Measurements from ENCODE around the gene NT5C2.

The NT5C2 gene

GRCh38 chr10:103077491-103078308, 115.4 kb downstream of the NT5C2 start:
- TF ChIP-seq CTCF (IDR thresholded peaks at IDR 0.05) = no peak

GRCh38 chr10:103077020-103077419, 116.1 kb downstream of the NT5C2 start:
- peaks cover 19% of the 10 kb centered on the region for H3K36me3 Mint-ChIP-seq (ENCODE audit: low read depth)
- no peak for TF ChIP-seq CTCF (IDR thresholded peaks at IDR 0.05)
- peaks cover 5% of the 10 kb centered on the region for H3K27me3 Mint-ChIP-seq (ENCODE audit: low read depth, poor library complexity)
- no peaks in the 10 kb centered on the region for H3K4me1 Mint-ChIP-seq
- H3K9me3 Mint-ChIP-seq = no peaks in the 10 kb centered on the region
- H3K4me3 Mint-ChIP-seq = no peak overlapping the region
- no peak for DNase-seq
- no peak overlapping the region for H3K27ac Mint-ChIP-seq

More at GRCh38 chr10:103077491-103078308, 115.4 kb downstream of the NT5C2 start:
- no peak overlapping the region for H3K27ac Mint-ChIP-seq
- H3K4me3 Mint-ChIP-seq = no peak overlapping the region
- peaks cover 19% of the 10 kb centered on the region for H3K36me3 Mint-ChIP-seq (ENCODE audit: low read depth)
- H3K4me1 Mint-ChIP-seq = no peaks in the 10 kb centered on the region
- H3K27me3 Mint-ChIP-seq (ENCODE audit: low read depth, poor library complexity) = peaks cover 5% of the 10 kb centered on the region
- no peak for DNase-seq
- H3K9me3 Mint-ChIP-seq = no peaks in the 10 kb centered on the region

- TF ChIP-seq CTCF (IDR thresholded peaks at IDR 0.05) = no peak
- no peaks in the 10 kb centered on the region for H3K4me1 Mint-ChIP-seq
- H3K4me3 Mint-ChIP-seq = no peak overlapping the region
- peaks cover 11% of the 10 kb centered on the region for H3K27me3 Mint-ChIP-seq (ENCODE audit: low read depth, poor library complexity)
- peak overlapping the region; percentile 23 for H3K27ac Mint-ChIP-seq
- H3K36me3 Mint-ChIP-seq (ENCODE audit: low read depth) = peaks cover 18% of the 10 kb centered on the region
- DNase-seq = no peak
- no peaks in the 10 kb centered on the region for H3K9me3 Mint-ChIP-seq
Observed at GRCh38 chr10:103072891-103073290, 120.2 kb downstream of the NT5C2 start.

- no peak for DNase-seq
- Mint-ChIP-seq H3K4me1 (peaks cover 5% of the 10 kb centered on the region), H3K27ac (no peak overlapping the region), H3K36me3 (ENCODE audit: low read depth) (peaks cover 12% of the 10 kb centered on the region), H3K27me3 (ENCODE audit: low read depth, poor library complexity) (peaks cover 13% of the 10 kb centered on the region), H3K4me3 (no peak overlapping the region), H3K9me3 (no peaks in the 10 kb centered on the region)
- no peak for TF ChIP-seq CTCF (IDR thresholded peaks at IDR 0.05)
Observed at GRCh38 chr10:103072276-103072675, 120.8 kb downstream of the NT5C2 start.

- H3K27me3 Mint-ChIP-seq (ENCODE audit: low read depth, poor library complexity) = peaks cover 13% of the 10 kb centered on the region
- H3K4me3 Mint-ChIP-seq = no peak overlapping the region
- H3K4me1 Mint-ChIP-seq = peaks cover 5% of the 10 kb centered on the region
- H3K36me3 Mint-ChIP-seq (ENCODE audit: low read depth) = no peaks in the 10 kb centered on the region
- TF ChIP-seq CTCF (IDR thresholded peaks at IDR 0.05) = peak; percentile 78
- no peak overlapping the region for H3K27ac Mint-ChIP-seq
- peak; percentile 69 for DNase-seq
- no peaks in the 10 kb centered on the region for H3K9me3 Mint-ChIP-seq
Observed at GRCh38 chr10:103069453-103070331, 123.4 kb downstream of the NT5C2 start.

Measured in nephron progenitor cell (in vitro differentiated cells).